Measurements from ENCODE around the gene SMC5.

- no peak; the same call in 1 of the 2 replicates for TF ChIP-seq CTCF (conservative IDR thresholded peaks at IDR 0.05; ENCODE audit: low read depth, low read length)
- TF ChIP-seq EZH2 (IDR thresholded peaks at IDR 0.05; ENCODE audit: low read length, unreplicated experiment) = no peak
- no peak for TF ChIP-seq EZH2phosphoT487 (IDR thresholded peaks at IDR 0.05; ENCODE audit: borderline replicate concordance, low read length)
Measured at GRCh38 chr9:70318002-70318401, 59.2 kb downstream of the SMC5 start.
